Osteoblast (primary cell): ENCODE results near the gene BLOC1S3. TPM values are rescaled to one million over a fixed set of nuclear protein-coding genes. Genes with fewer than 3 reads are reported as not detected.

ENCODE experiments used
- DNase-seq: peaks from one replicate; pipeline ENCODE4 v3.0.0; 2011; ENCODE audit warnings: low spot score, mixed read lengths; ENCODE audit not compliant: insufficient read length; ENCODE audit errors: missing footprints
- H2AFZ ChIP-seq: 2 replicates; pipeline ENCODE4 v1.6.0; 2011; ENCODE audit warnings: mild to moderate bottlenecking, low read length
- H3K27ac ChIP-seq: 2 replicates; pipeline ENCODE4 v1.5.1; 2011; ENCODE audit warnings: mild to moderate bottlenecking, low read depth, low read length, moderate library complexity
- H3K27me3 ChIP-seq: 2 replicates; pipeline ENCODE4 v1.6.0; 2012; ENCODE audit warnings: mild to moderate bottlenecking, control low read depth, inconsistent platforms, low read length, moderate library complexity; ENCODE audit not compliant: insufficient read depth
- H3K36me3 ChIP-seq: 2 replicates; pipeline ENCODE4 v1.5.1; 2011; ENCODE audit warnings: mild to moderate bottlenecking, low read length, control low read depth, moderate library complexity; ENCODE audit not compliant: insufficient read depth
- H3K4me1 ChIP-seq: 2 replicates; pipeline ENCODE4 v1.5.1; 2011; ENCODE audit warnings: mild to moderate bottlenecking, low read length, control low read depth, moderate library complexity; ENCODE audit not compliant: insufficient read depth
- H3K4me2 ChIP-seq: 2 replicates; pipeline ENCODE4 v1.6.0; 2011; ENCODE audit warnings: mild to moderate bottlenecking, low read length; ENCODE audit not compliant: insufficient read depth
- H3K4me3 ChIP-seq: fragments of 200-600 bp; sonication (generic); 3 replicates; pipeline ENCODE4 v1.5.1; 2012; ENCODE audit warnings: mild to moderate bottlenecking, low read length, inconsistent platforms; ENCODE audit not compliant: insufficient read depth
- H3K79me2 ChIP-seq: 2 replicates; pipeline ENCODE4 v1.6.0; 2012; ENCODE audit warnings: mild to moderate bottlenecking, low read length, control low read depth, inconsistent platforms; ENCODE audit not compliant: insufficient read depth
- H3K9me3 ChIP-seq: 2 replicates; pipeline ENCODE4 v1.5.1; 2011; ENCODE audit warnings: low read depth, low read length, control low read depth
- H4K20me1 ChIP-seq: 2 replicates; pipeline ENCODE4 v1.6.0; 2012; ENCODE audit warnings: mild to moderate bottlenecking, low read length, control low read depth; ENCODE audit not compliant: insufficient read depth
- CTCF ChIP-seq: IDR thresholded peaks from 2 replicates; pipeline ENCODE4 v1.5.1; 2011; ENCODE audit warnings: mild to moderate bottlenecking, low read depth, low read length, moderate library complexity; ENCODE audit errors: extremely low read depth
- total RNA-seq: library from RNA; depleted of rRNA; stranded (reverse); fragments of >200 nt; gene quantifications from 2 replicates; pipeline ENCODE4 v1.2.3, GENCODE V29; 2012

Gene BLOC1S3
- total RNA-seq, 1 donor: 7.2 TPM

- peak; percentile 15 for DNase-seq
- TF ChIP-seq CTCF: no peak
- no peak overlapping the region for H3K4me2 ChIP-seq
- H3K27me3 ChIP-seq: peaks cover 23% of the 10 kb centered on the region
- H2AFZ ChIP-seq: no peak overlapping the region
- no peak overlapping the region for H3K4me3 ChIP-seq
- no peak overlapping the region for H3K27ac ChIP-seq
- H3K36me3 ChIP-seq: no peaks in the 10 kb centered on the region
- peaks cover 3% of the 10 kb centered on the region for H3K4me1 ChIP-seq
- no peaks in the 10 kb centered on the region for H3K9me3 ChIP-seq
- H4K20me1 ChIP-seq: no peaks in the 10 kb centered on the region
- H3K79me2 ChIP-seq: no peaks in the 10 kb centered on the region
Observed at GRCh38 chr19:45213031-45213430, 34.4 kb downstream of the BLOC1S3 start.

GRCh38 chr19:45215391-45216191 is 37.0 kb downstream of the BLOC1S3 start:
- peaks cover 3% of the 10 kb centered on the region for H3K4me1 ChIP-seq
- no peak overlapping the region for H3K27ac ChIP-seq
- no peaks in the 10 kb centered on the region for H3K79me2 ChIP-seq
- no peaks in the 10 kb centered on the region for H4K20me1 ChIP-seq
- no peaks in the 10 kb centered on the region for H3K36me3 ChIP-seq
- no peak overlapping the region for H3K4me3 ChIP-seq
- DNase-seq: no peak
- H3K4me2 ChIP-seq: no peak overlapping the region
- H2AFZ ChIP-seq: no peak overlapping the region
- H3K27me3 ChIP-seq: peaks cover 28% of the 10 kb centered on the region
- H3K9me3 ChIP-seq: no peaks in the 10 kb centered on the region
- no peak for TF ChIP-seq CTCF

GRCh38 chr19:45216667-45217066 is 38.1 kb downstream of the BLOC1S3 start:
- Histone ChIP-seq H3K4me2 (no peak overlapping the region), H3K27ac (no peak overlapping the region), H2AFZ (no peak overlapping the region), H3K9me3 (no peaks in the 10 kb centered on the region), H4K20me1 (no peaks in the 10 kb centered on the region), H3K4me3 (no peak overlapping the region), H3K36me3 (no peaks in the 10 kb centered on the region), H3K79me2 (no peaks in the 10 kb centered on the region), H3K4me1 (peaks cover 3% of the 10 kb centered on the region), H3K27me3 (peaks cover 28% of the 10 kb centered on the region)
- DNase-seq: peak; percentile 68
- TF ChIP-seq CTCF: no peak

- Histone ChIP-seq H3K79me2 (no peaks in the 10 kb centered on the region), H4K20me1 (no peaks in the 10 kb centered on the region), H2AFZ (no peak overlapping the region), H3K27ac (no peak overlapping the region), H3K27me3 (peaks cover 28% of the 10 kb centered on the region), H3K4me1 (peaks cover 3% of the 10 kb centered on the region), H3K36me3 (no peaks in the 10 kb centered on the region), H3K4me2 (no peak overlapping the region), H3K9me3 (no peaks in the 10 kb centered on the region), H3K4me3 (no peak overlapping the region)
- TF ChIP-seq CTCF: no peak
- peak; percentile 73 for DNase-seq
Observed at GRCh38 chr19:45217193-45217956, 38.8 kb downstream of the BLOC1S3 start.
